ENCODE data around the gene EBLN1.

Gene EBLN1

DNA sequence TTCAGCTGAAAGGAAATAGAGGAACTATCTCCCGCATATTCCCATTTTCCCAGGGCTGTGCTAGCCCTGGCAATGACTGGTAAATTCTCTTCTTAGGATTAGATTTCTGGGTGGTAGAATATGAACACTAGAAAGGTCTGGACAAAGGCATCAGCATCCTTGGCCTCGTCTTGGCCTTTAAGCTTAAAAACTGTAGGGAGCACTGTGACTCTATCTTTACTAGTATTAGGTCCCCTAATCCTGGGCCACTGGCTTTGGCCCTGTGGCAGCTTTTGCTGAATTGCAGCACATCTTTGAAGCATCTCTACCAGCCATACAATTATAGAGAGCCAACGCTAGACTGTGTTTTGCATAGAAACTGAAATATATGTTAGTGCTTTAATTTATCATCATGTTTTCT, 41.5 kb upstream of the EBLN1 start:
- Histone ChIP-seq H3K9ac (ENCODE audit: low read length) (no peak overlapping the region), H4K20me1 (ENCODE audit: low read depth, low read length) (0 out of 2 replicates have a peak, but pooled peaks cover 5% of the 10 kb centered on the region), H3F3A (ENCODE audit: insufficient read depth) (no peaks in the 10 kb centered on the region), H3K9me2 (replicated peaks; ENCODE audit: insufficient read depth, low read length) (no peaks in the 10 kb centered on the region), H3K27ac (ENCODE audit: low read depth, low read length) (no peak overlapping the region), H3K79me2 (ENCODE audit: insufficient read depth, low read length) (no peaks in the 10 kb centered on the region), H2AFZ (ENCODE audit: low read depth, low read length, severe bottlenecking) (no peak overlapping the region), H3K9me3 (ENCODE audit: insufficient read depth, low read length) (no peaks in the 10 kb centered on the region), H3K27me3 (ENCODE audit: low read length) (no peaks in the 10 kb centered on the region), H3K4me3 (ENCODE audit: insufficient read depth, low read length, poor library complexity, severe bottlenecking) (no peak overlapping the region), H3K36me3 (ENCODE audit: low read length) (no peaks in the 10 kb centered on the region), H3K4me2 (ENCODE audit: low read depth, low read length, poor library complexity, severe bottlenecking) (no peak overlapping the region)
- TF ChIP-seq, protein P1, sequence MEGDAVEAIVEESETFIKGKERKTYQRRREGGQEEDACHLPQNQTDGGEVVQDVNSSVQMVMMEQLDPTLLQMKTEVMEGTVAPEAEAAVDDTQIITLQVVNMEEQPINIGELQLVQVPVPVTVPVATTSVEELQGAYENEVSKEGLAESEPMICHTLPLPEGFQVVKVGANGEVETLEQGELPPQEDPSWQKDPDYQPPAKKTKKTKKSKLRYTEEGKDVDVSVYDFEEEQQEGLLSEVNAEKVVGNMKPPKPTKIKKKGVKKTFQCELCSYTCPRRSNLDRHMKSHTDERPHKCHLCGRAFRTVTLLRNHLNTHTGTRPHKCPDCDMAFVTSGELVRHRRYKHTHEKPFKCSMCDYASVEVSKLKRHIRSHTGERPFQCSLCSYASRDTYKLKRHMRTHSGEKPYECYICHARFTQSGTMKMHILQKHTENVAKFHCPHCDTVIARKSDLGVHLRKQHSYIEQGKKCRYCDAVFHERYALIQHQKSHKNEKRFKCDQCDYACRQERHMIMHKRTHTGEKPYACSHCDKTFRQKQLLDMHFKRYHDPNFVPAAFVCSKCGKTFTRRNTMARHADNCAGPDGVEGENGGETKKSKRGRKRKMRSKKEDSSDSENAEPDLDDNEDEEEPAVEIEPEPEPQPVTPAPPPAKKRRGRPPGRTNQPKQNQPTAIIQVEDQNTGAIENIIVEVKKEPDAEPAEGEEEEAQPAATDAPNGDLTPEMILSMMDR (IDR thresholded peaks at IDR 0.05; ENCODE audit: insufficient read depth, low read length, poor library complexity, severe bottlenecking): no peak
- TF ChIP-seq EZH2phosphoT487 (conservative IDR thresholded peaks at IDR 0.05; ENCODE audit: low read length): no peak

DNA sequence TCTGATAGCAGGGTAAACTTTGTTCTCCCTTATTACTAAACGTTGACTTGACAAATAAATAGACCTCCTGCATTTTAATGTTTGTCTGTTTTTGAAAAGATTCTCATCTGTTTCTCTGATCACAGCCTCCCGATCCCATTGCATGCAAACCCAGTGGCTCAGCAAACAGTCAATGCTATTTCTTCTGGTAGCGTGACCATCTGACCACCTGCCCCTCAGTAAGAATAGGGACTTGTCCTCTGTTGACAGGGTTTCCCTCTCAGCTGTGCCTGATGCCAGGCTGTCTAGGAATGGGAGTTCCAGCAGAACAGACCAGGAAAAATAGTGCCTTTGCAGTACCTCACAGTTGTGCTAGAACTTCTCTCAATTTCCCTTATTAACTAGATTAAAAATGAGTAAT, 40.7 kb upstream of the EBLN1 start:
- Histone ChIP-seq H4K20me1 (ENCODE audit: low read depth, low read length) (0 out of 2 replicates have a peak, but pooled peaks cover 5% of the 10 kb centered on the region), H3F3A (ENCODE audit: insufficient read depth) (no peaks in the 10 kb centered on the region), H3K9me2 (replicated peaks; ENCODE audit: insufficient read depth, low read length) (no peaks in the 10 kb centered on the region), H3K27ac (ENCODE audit: low read depth, low read length) (no peak overlapping the region), H3K4me2 (ENCODE audit: low read depth, low read length, poor library complexity, severe bottlenecking) (no peak overlapping the region), H3K79me2 (ENCODE audit: insufficient read depth, low read length) (no peaks in the 10 kb centered on the region), H3K9me3 (ENCODE audit: insufficient read depth, low read length) (no peaks in the 10 kb centered on the region), H2AFZ (ENCODE audit: low read depth, low read length, severe bottlenecking) (no peak overlapping the region), H3K4me3 (ENCODE audit: insufficient read depth, low read length, poor library complexity, severe bottlenecking) (no peak overlapping the region), H3K36me3 (ENCODE audit: low read length) (no peaks in the 10 kb centered on the region), H3K27me3 (ENCODE audit: low read length) (no peaks in the 10 kb centered on the region), H3K9ac (ENCODE audit: low read length) (no peak overlapping the region)
- TF ChIP-seq EZH2phosphoT487 (conservative IDR thresholded peaks at IDR 0.05; ENCODE audit: low read length): no peak
- TF ChIP-seq, protein P1 (IDR thresholded peaks at IDR 0.05; ENCODE audit: insufficient read depth, low read length, poor library complexity, severe bottlenecking): no peak

DNA sequence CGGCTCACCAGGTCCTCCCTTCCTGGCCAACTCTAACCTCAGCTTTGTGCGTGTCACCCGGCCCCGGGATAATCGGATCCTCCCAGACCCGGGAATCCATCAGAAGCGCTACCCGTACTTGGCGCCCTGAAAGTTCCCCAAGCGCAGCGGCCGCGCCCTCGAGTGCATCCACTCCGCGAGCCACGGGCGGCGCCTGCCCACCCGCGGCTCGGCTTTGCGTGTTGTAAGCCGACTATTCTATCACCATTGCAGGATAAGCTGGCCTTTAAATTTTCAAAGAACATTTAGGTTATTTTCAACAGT, 35.7 kb upstream of the EBLN1 start:
- H3K9ac ChIP-seq (ENCODE audit: low read length): no peak overlapping the region
- H3K9me3 ChIP-seq (ENCODE audit: insufficient read depth, low read length): no peaks in the 10 kb centered on the region
- H2AFZ ChIP-seq (ENCODE audit: low read depth, low read length, severe bottlenecking): no peak overlapping the region
- no peak overlapping the region for H3K27ac ChIP-seq (ENCODE audit: low read depth, low read length)
- H4K20me1 ChIP-seq (ENCODE audit: low read depth, low read length): 0 out of 2 replicates have a peak, but pooled peaks cover 5% of the 10 kb centered on the region
- no peak overlapping the region for H3K4me3 ChIP-seq (ENCODE audit: insufficient read depth, low read length, poor library complexity, severe bottlenecking)
- no peaks in the 10 kb centered on the region for H3K79me2 ChIP-seq (ENCODE audit: insufficient read depth, low read length)
- H3K9me2 ChIP-seq (replicated peaks; ENCODE audit: insufficient read depth, low read length): no peaks in the 10 kb centered on the region
- no peak overlapping the region for H3K4me2 ChIP-seq (ENCODE audit: low read depth, low read length, poor library complexity, severe bottlenecking)
- H3K27me3 ChIP-seq (ENCODE audit: low read length): no peaks in the 10 kb centered on the region
- TF ChIP-seq, protein P1 (IDR thresholded peaks at IDR 0.05; ENCODE audit: insufficient read depth, low read length, poor library complexity, severe bottlenecking): no peak
- TF ChIP-seq EZH2phosphoT487 (conservative IDR thresholded peaks at IDR 0.05; ENCODE audit: low read length): no peak
- H3F3A ChIP-seq (ENCODE audit: insufficient read depth): no peaks in the 10 kb centered on the region
- no peaks in the 10 kb centered on the region for H3K36me3 ChIP-seq (ENCODE audit: low read length)

All from SU-DHL-6 (cell line).